ENCODE measurements around the gene KRTAP4-5. TPM values are rescaled to one million over a fixed set of nuclear protein-coding genes. Genes with fewer than 3 reads are reported as not detected.
"Not testable (repeated sequence)": the region's sequence is repeated elsewhere in the genome, so short reads cannot be mapped to it uniquely, and the experiment has no call there.

KRTAP4-5 gene
- polyA plus RNA-seq, 1 donor = not detected

- no peak for DNase-seq
Measured at GRCh38 chr17:41147531-41148204, 2.0 kb downstream of the KRTAP4-5 start.

- no peak for DNase-seq
Measured at GRCh38 chr17:41145261-41145660, 4.4 kb downstream of the KRTAP4-5 start.

GRCh38 chr17:41144846-41145245 lies 4.8 kb downstream of the KRTAP4-5 start:
- no peak for DNase-seq

GRCh38 chr17:41141361-41141760 lies 8.3 kb downstream of the KRTAP4-5 start:
- DNase-seq = no peak

GRCh38 chr17:41140360-41141131 lies 9.1 kb downstream of the KRTAP4-5 start, which contains the start of gene KRTAP4-6:
KRTAP4-6 (minus strand) TSS chr17:41140544; CDS start chr17:41140487, 57 bp downstream.
- no peak for DNase-seq

GRCh38 chr17:41139865-41140264 lies 9.8 kb downstream of the KRTAP4-5 start:
- DNase-seq = not testable (repeated sequence)

- no peak for DNase-seq
Measured at GRCh38 chr17:41133880-41134735, 15.5 kb downstream of the KRTAP4-5 start.

GRCh38 chr17:41131979-41132378 lies 17.6 kb downstream of the KRTAP4-5 start:
- no peak for DNase-seq

DNA sequence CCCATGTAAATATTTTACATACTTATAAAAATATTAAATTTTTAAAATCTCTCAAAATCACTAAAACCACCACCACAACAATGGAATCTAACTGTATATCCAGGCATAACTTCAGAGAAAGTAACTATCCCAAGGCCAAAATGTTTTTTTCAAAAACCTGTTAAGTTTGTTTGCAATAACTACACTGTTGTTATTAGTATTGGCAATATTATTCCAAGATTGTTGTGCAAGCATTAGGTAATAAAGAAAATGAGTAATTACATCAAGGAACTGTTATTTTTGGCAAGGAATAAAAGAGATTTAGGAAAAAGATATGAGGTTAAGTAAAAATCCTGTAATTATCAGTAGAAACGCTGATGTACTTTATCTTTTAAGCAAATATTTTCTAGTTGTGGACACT lies 22.3 kb downstream of the KRTAP4-5 start:
- DNase-seq = no peak

DNA sequence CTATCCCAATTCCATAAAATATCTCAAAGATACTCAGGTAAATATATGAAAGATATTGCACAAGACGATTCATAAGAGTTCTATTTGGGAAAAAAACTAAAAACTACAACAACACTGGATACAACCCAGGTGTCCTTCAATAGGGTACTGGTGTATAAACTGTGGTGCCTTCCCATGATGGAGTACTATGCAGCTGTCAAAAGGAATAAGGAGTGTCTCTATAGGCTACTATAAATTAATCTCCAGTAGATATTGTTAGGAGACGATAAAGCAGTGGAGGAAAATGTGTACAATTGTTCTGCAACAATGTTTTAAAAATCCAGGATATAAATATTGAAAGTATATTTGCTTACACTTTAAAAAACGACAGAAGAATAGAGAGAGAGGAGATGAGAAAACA lies 23.2 kb downstream of the KRTAP4-5 start:
- DNase-seq = no peak

- DNase-seq = no peak
Measured at GRCh38 chr17:41125064-41125463, 24.6 kb downstream of the KRTAP4-5 start.

DNA sequence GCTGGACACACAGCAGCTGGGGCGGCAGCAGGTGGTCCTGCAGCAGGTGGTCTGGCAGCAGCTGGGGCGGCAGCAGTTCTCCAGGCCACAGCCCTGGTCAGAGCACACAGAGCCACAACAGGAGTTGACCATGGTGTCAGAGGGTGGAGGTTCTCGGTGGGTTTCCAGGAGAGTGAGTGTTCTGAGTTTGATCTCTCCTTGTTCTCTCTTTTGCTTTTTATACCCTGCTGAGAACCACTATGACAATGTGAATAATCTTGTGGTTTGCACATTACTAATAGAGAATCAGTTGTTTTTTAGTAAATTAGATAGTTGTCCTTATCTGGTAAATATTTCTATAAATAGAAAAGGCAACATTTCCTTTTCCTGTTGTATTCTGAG lies 25.6 kb downstream of the KRTAP4-5 start, which contains the start of gene KRTAP4-12:
Gene KRTAP4-12 (minus strand): TSS at position 192 of the 381 bp plus-strand sequence. CDS start 60 bp downstream, at position 132.
- not testable (repeated sequence) for DNase-seq

- not testable (repeated sequence) for DNase-seq
Measured at GRCh38 chr17:41123292-41123990, 26.2 kb downstream of the KRTAP4-5 start.

- no peak for DNase-seq
Measured at GRCh38 chr17:41121742-41122141, 27.9 kb downstream of the KRTAP4-5 start.

- not testable (repeated sequence) for DNase-seq
Measured at GRCh38 chr17:41119696-41120690, 29.6 kb downstream of the KRTAP4-5 start.

GRCh38 chr17:41118721-41119120 lies 30.9 kb downstream of the KRTAP4-5 start:
- DNase-seq = no peak

DNA sequence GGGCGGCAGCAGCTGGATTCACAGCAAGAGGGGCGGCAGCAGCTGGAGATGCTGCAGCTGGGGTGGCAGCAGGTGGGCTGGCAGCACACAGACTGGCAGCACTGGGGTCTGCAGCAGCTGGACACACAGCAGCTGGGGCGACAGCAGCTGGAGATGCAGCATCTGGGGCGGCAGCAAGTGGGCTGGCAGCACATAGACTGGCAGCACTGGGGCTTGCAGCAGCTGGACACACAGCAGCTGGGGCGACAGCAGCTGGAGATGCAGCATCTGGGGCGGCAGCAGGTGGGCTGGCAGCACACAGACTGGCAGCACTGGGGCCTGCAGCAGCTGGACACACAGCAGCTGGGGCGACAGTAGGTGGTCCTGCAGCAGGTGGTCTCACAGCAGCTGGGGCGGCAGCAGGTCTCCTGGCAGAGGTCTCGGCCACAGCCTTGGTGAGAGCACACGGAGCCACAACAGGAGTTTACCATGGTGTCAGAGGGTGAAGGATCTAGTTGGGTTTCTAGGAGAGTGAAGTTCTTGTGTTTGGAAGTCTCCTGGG lies 31.7 kb downstream of the KRTAP4-5 start, which contains the start of gene KRTAP4-11:
Gene KRTAP4-11 (minus strand): TSS at position 528 of the 541 bp plus-strand sequence. CDS start 58 bp downstream, at position 470.
- DNase-seq = not testable (repeated sequence)

- DNase-seq = no peak
Measured at GRCh38 chr17:41116297-41116696, 33.3 kb downstream of the KRTAP4-5 start.

DNA sequence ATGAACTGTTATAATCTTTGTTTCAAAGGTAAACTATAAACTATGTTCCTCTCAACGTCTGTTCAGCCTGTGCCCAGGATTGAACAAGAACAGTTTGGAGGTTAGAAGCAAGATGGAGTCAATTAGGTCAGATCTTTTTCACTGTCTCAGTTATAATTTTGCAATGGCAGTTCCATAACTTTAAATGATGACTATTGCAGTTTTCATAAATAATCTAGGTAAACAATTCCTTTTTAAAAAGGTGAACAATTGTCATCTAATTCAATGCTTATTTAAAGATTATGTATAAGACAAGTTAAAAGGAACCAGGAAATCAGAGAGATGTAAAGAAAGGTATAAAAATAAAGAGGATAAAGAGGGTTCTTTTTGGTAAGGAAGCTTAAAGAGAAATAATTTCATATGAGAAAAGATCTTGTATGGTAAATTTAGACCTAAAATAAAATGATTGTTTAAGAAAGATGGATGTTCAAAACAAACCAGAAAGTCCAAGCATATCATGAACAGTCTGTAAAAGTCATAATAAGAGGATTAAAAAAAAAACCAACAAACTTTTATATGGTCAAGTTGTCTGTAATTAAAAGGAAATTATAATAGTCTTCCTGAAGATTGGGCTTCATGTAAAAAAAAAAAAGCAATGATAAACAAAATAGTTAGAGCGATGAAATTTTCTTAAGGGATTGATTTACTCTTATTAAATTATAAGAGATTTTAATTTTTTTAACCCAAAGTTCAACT lies 38.3 kb downstream of the KRTAP4-5 start:
- no peak for DNase-seq
